Lower leg skin (tissue), 3 donors: Measurements from ENCODE around the gene PRRT3.

Source experiments
- POLR2A ChIP-seq, 2 donors: fragments of 450-650 bp; IDR thresholded peaks; one replicate each; pipeline ENCODE4 v1.6.1; 2016 to 2017; ENCODE audit warnings: antibody characterized with exemption in 2 of 2, mild to moderate bottlenecking in 1 of 2, moderate library complexity in 1 of 2
- TF ChIP-seq, protein P1 (sequence below), 3 donors: fragments of 450-650 bp; IDR thresholded peaks; one replicate each; pipeline ENCODE4 v1.5.1; 2016; ENCODE audit warnings: antibody characterized with exemption in 3 of 3, mild to moderate bottlenecking in 3 of 3, moderate library complexity in 2 of 3

DNA sequence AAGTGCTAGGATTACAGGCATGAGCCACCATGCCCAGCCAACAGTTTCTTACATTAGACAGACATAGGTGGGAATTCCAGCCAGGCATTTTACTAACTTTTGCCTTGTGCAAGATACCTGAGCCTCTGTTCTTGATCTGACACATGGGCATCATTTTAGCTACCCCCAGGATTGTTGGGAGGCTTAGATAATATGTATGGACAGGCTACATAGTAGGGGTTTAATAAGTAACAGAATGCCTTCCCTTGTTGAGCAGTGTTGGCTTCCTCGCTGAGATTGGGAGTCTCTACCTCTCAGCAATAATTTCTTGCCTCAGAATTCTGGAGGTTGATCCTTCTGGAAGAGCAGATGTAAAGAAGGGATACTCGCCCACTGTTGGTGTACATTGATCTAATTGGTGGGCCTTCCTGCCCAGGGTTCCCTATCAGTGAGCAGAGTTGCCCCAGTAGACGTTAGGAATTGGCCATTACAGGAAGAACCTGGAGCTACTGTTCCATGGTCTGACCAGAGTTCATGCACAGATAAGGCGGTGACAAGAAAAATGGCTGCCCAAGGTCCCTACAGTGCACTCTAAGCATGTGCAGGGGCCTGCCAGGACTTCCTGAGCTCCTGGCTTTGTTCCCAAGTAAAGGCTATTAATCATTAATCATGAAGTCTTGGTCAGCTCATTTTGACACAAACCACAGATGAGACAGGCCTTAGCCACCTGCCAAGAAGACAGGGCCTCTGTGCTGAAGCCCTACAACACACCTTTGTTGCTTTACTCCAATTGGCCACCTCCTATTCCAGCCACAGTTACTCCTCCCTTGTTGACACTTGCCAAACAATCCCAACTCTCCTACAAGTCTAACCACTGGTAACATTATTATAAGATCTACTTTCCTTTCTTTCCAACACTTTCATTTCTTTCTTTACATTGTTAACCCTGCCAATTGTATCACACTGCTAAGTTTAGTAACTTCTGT lies 54.5 kb downstream of the PRRT3 start:
- TF ChIP-seq, protein P1, sequence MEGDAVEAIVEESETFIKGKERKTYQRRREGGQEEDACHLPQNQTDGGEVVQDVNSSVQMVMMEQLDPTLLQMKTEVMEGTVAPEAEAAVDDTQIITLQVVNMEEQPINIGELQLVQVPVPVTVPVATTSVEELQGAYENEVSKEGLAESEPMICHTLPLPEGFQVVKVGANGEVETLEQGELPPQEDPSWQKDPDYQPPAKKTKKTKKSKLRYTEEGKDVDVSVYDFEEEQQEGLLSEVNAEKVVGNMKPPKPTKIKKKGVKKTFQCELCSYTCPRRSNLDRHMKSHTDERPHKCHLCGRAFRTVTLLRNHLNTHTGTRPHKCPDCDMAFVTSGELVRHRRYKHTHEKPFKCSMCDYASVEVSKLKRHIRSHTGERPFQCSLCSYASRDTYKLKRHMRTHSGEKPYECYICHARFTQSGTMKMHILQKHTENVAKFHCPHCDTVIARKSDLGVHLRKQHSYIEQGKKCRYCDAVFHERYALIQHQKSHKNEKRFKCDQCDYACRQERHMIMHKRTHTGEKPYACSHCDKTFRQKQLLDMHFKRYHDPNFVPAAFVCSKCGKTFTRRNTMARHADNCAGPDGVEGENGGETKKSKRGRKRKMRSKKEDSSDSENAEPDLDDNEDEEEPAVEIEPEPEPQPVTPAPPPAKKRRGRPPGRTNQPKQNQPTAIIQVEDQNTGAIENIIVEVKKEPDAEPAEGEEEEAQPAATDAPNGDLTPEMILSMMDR (IDR thresholded peaks at IDR 0.05) = no peak
- no peak for TF ChIP-seq POLR2A (IDR thresholded peaks at IDR 0.05)
